ENCODE data around the gene ATG7. TPM values are rescaled to one million over a fixed set of nuclear protein-coding genes. Genes with fewer than 3 reads are reported as not detected.

Gene ATG7
- total RNA-seq, 1 donor from 2014 or later = 23.0 TPM

DNA sequence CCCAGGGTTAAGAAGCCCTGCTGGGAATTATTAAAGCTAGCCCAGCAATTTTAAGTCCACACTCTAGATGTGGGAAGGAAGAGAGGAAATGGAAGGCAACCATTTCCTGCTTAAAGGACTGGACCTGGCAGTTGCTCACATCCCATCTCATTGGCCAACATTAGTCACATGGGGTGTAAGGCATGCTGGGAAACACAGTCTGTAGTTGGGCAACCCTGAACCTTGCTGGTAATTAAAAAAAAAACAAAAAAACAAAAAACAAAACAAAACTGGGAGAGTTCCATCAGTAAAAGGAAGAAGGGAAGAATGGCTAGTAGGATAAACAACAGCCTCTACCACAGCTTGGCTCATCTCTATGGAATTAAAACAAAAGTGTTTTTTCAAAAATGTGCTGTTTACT is 235.5 kb downstream of the ATG7 start:
- DNase-seq = no peak
- Mint-ChIP-seq H3K4me3 (ENCODE audit: unreplicated experiment) (no peak overlapping the region), H3K9me3 (ENCODE audit: unreplicated experiment) (peaks cover 3% of the 10 kb centered on the region), H3K36me3 (ENCODE audit: unreplicated experiment) (no peaks in the 10 kb centered on the region), H3K4me1 (ENCODE audit: low read depth, unreplicated experiment) (peaks cover 31% of the 10 kb centered on the region), H3K27ac (ENCODE audit: unreplicated experiment) (peak overlapping the region; percentile 60), H3K27me3 (ENCODE audit: unreplicated experiment) (peaks cover 3% of the 10 kb centered on the region)
- TF ChIP-seq, protein P1, sequence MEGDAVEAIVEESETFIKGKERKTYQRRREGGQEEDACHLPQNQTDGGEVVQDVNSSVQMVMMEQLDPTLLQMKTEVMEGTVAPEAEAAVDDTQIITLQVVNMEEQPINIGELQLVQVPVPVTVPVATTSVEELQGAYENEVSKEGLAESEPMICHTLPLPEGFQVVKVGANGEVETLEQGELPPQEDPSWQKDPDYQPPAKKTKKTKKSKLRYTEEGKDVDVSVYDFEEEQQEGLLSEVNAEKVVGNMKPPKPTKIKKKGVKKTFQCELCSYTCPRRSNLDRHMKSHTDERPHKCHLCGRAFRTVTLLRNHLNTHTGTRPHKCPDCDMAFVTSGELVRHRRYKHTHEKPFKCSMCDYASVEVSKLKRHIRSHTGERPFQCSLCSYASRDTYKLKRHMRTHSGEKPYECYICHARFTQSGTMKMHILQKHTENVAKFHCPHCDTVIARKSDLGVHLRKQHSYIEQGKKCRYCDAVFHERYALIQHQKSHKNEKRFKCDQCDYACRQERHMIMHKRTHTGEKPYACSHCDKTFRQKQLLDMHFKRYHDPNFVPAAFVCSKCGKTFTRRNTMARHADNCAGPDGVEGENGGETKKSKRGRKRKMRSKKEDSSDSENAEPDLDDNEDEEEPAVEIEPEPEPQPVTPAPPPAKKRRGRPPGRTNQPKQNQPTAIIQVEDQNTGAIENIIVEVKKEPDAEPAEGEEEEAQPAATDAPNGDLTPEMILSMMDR (IDR thresholded peaks at IDR 0.05; ENCODE audit: partially characterized antibody, unreplicated experiment) = no peak

DNA sequence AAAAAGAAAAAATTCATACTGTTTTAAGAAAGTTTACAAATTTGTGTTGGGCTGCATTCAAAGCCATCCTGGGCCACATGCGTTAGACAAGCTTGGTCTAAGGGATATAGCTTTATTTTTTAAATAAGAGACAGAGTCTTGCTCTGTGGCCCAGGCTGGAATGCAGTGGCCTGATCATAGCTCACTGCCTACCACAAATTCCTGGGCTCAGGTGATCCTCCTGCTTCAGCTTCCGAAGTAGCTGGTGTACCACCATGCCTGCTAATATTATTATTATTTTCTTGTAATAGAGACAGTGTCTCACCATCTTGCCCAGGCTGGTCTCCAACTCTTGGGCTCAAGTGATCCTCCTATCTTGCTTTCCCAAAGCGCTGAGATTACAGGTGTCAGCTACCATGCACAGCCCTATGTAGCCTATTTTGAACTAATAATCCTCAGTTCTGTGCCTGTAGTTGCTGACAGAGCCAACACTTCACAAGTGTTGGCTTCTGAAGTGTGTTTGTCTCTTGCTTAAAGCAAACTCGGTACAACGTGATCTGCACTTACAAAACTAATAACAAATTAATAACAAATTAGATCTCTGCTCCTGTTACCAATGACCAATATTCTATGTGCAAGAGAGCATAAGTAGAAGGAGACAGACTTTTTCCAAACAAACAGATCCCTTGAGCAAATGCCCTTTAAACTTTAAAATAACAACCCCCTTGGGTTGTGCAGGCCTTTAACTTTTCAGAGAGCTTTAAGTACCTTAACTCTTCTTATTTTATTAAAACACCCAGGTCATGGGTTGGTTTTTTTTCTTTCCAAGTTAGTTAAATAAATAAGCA is 236.4 kb downstream of the ATG7 start:
- H3K4me1 Mint-ChIP-seq (ENCODE audit: low read depth, unreplicated experiment) = peaks cover 31% of the 10 kb centered on the region

DNA sequence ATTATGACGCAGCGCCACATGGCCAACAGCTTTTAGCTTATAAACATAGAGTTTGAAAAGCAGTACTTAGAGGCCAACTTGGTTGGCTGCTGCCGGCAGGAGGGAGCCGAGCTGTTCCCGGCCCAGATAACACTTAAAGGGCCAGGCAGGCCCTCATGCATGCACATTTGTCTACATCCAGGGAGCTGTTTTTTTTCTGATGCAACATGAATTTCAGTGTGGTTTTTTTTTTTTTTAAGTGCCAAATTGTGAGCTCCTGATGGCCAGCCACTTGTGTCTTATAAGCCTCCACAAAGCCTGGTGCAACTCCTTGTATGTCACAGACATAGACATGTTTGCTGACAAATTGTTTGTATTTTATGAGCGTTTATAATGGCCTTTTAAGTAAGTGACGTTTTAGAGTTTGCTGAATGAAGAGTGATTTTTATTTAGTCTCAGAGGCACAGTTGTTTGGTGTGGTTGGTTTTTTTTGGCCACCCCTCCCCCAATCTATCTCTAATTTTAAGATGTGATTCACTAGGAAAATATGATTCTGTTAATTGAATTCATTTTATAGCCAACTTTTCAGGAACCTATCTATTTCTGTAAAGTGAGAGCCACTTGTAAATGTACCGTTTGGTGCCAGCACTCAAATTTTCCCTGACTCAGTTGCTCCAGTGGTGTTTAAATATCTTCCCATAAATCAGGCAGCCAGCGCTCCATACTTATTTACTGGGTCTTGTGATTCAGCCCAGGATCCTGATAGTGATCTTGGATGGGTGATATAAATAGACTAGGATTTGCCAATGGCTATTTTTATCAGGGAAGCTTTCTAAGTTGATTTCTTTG is 237.2 kb downstream of the ATG7 start:
- Mint-ChIP-seq H3K4me1 (ENCODE audit: low read depth, unreplicated experiment) (peaks cover 25% of the 10 kb centered on the region), H3K4me3 (ENCODE audit: unreplicated experiment) (peak overlapping the region; percentile 74), H3K27ac (ENCODE audit: unreplicated experiment) (peak overlapping the region; percentile 93), H3K27me3 (ENCODE audit: unreplicated experiment) (peaks cover 6% of the 10 kb centered on the region), H3K9me3 (ENCODE audit: unreplicated experiment) (peaks cover 4% of the 10 kb centered on the region), H3K36me3 (ENCODE audit: unreplicated experiment) (no peaks in the 10 kb centered on the region)
- peak; percentile 47 for DNase-seq
- TF ChIP-seq, protein P1 (IDR thresholded peaks at IDR 0.05; ENCODE audit: partially characterized antibody, unreplicated experiment) = no peak

More for the DNA sequence above, 236.4 kb downstream of the ATG7 start:
- Mint-ChIP-seq H3K27me3 (ENCODE audit: unreplicated experiment) (peaks cover 3% of the 10 kb centered on the region), H3K9me3 (ENCODE audit: unreplicated experiment) (peaks cover 3% of the 10 kb centered on the region), H3K4me3 (ENCODE audit: unreplicated experiment) (no peak overlapping the region), H3K36me3 (ENCODE audit: unreplicated experiment) (no peaks in the 10 kb centered on the region), H3K27ac (ENCODE audit: unreplicated experiment) (peak overlapping the region; percentile 93)
- TF ChIP-seq, protein P1 (IDR thresholded peaks at IDR 0.05; ENCODE audit: partially characterized antibody, unreplicated experiment) = no peak
- no peak for DNase-seq

DNA sequence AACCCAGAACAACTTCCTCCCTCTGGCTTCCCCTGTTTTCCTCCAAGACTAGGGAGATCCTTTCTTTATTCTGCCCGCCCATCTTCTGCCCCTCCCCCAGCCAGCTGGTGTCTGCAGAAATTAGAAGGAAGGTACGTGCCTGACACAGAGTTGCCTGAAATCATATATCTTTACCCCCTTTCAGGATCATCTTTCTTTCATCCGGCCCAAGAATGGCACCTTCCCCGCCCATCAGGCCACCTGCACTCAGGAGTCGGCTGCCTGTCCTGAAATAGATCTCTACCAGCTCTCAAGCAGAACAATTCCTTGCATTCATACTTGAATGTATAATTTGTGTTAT is 237.8 kb downstream of the ATG7 start:
- Mint-ChIP-seq H3K4me1 (ENCODE audit: low read depth, unreplicated experiment) (peaks cover 25% of the 10 kb centered on the region), H3K27me3 (ENCODE audit: unreplicated experiment) (peaks cover 6% of the 10 kb centered on the region), H3K27ac (ENCODE audit: unreplicated experiment) (peak overlapping the region; percentile 93), H3K4me3 (ENCODE audit: unreplicated experiment) (peak overlapping the region; percentile 74), H3K9me3 (ENCODE audit: unreplicated experiment) (peaks cover 4% of the 10 kb centered on the region), H3K36me3 (ENCODE audit: unreplicated experiment) (no peaks in the 10 kb centered on the region)
- DNase-seq = peak; percentile 50
- TF ChIP-seq, protein P1 (IDR thresholded peaks at IDR 0.05; ENCODE audit: partially characterized antibody, unreplicated experiment) = no peak
